ENCODE data around the gene BEND6.

- TF ChIP-seq CTCF (IDR thresholded peaks at IDR 0.05; ENCODE audit: low read depth, low read length, poor library complexity, severe bottlenecking) (no peak), EZH2phosphoT487 (IDR thresholded peaks at IDR 0.05; ENCODE audit: borderline replicate concordance, low read length) (no peak)
Measured at GRCh38 chr6:57069228-57069627, 114.3 kb downstream of the BEND6 start.

Measured in DOHH2 (cell line).